Measurements from ENCODE around the gene KLHL29.

- TF ChIP-seq, protein P1, sequence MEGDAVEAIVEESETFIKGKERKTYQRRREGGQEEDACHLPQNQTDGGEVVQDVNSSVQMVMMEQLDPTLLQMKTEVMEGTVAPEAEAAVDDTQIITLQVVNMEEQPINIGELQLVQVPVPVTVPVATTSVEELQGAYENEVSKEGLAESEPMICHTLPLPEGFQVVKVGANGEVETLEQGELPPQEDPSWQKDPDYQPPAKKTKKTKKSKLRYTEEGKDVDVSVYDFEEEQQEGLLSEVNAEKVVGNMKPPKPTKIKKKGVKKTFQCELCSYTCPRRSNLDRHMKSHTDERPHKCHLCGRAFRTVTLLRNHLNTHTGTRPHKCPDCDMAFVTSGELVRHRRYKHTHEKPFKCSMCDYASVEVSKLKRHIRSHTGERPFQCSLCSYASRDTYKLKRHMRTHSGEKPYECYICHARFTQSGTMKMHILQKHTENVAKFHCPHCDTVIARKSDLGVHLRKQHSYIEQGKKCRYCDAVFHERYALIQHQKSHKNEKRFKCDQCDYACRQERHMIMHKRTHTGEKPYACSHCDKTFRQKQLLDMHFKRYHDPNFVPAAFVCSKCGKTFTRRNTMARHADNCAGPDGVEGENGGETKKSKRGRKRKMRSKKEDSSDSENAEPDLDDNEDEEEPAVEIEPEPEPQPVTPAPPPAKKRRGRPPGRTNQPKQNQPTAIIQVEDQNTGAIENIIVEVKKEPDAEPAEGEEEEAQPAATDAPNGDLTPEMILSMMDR (IDR thresholded peaks at IDR 0.05 in 8 of 11, conservative IDR thresholded peaks at IDR 0.05 in 3 of 11), result no peak
- no peak for TF ChIP-seq POLR2AphosphoS5 (IDR thresholded peaks at IDR 0.05)
Measured at GRCh38 chr2:23618265-23618664, 233.3 kb downstream of the KLHL29 start.
